WTC11 (cell line): ENCODE measurements around the gene C5orf58.

ENCODE experiments used
- CBFB ChIP-seq: sonication (generic); formaldehyde crosslinking; IDR thresholded peaks from 2 replicates; pipeline ENCODE4 v1.8.1; 2022; ENCODE audit warnings: mild to moderate bottlenecking, low read depth, missing genetic modification reagents
- CREB1 ChIP-seq: sonication (generic); formaldehyde crosslinking; IDR thresholded peaks from 2 replicates; pipeline ENCODE4 v1.8.0; 2023; ENCODE audit warnings: mild to moderate bottlenecking, missing genetic modification reagents
- ESRRA ChIP-seq: sonication (generic); formaldehyde crosslinking; IDR thresholded peaks from 2 replicates; pipeline ENCODE4 v1.8.1; 2022; ENCODE audit warnings: mild to moderate bottlenecking, missing genetic modification reagents, borderline replicate concordance
- KAT7 ChIP-seq: sonication (generic); formaldehyde crosslinking; IDR thresholded peaks from 2 replicates; pipeline ENCODE4 v1.8.1; 2023; ENCODE audit warnings: missing genetic modification reagents, mild to moderate bottlenecking, borderline replicate concordance
- TEAD1 ChIP-seq: sonication (generic); formaldehyde crosslinking; IDR thresholded peaks from 2 replicates; pipeline ENCODE4 v1.8.0; 2022; ENCODE audit warnings: mild to moderate bottlenecking, missing genetic modification reagents
- TF ChIP-seq, protein P1 (sequence below): sonication (generic); formaldehyde crosslinking; IDR thresholded peaks from 2 replicates; pipeline ENCODE4 v1.8.1; 2023; ENCODE audit warnings: mild to moderate bottlenecking, missing genetic modification reagents
- TF ChIP-seq, protein P2 (sequence below): sonication (generic); formaldehyde crosslinking; IDR thresholded peaks from 2 replicates; pipeline ENCODE4 v1.8.0; 2022; ENCODE audit warnings: mild to moderate bottlenecking, missing genetic modification reagents
- TF ChIP-seq, protein P3 (sequence below): fragments of 200-600 bp; IDR thresholded peaks from 2 replicates; pipeline ENCODE4 v1.8.0; 2022; ENCODE audit warnings: antibody characterized with exemption
- TF ChIP-seq, protein P4 (sequence below): sonication (generic); formaldehyde crosslinking; IDR thresholded peaks from 2 replicates; pipeline ENCODE4 v1.8.0; 2022; ENCODE audit warnings: mild to moderate bottlenecking, missing genetic modification reagents
- TF ChIP-seq, protein P5 (sequence below): sonication (generic); formaldehyde crosslinking; IDR thresholded peaks from 2 replicates; pipeline ENCODE4 v1.8.0; 2022; ENCODE audit warnings: mild to moderate bottlenecking, missing genetic modification reagents
- TF ChIP-seq, protein P6 (sequence below): sonication (generic); formaldehyde crosslinking; IDR thresholded peaks from 2 replicates; pipeline ENCODE4 v1.8.0; 2023; ENCODE audit warnings: missing genetic modification reagents, mild to moderate bottlenecking, borderline replicate concordance

DNA sequence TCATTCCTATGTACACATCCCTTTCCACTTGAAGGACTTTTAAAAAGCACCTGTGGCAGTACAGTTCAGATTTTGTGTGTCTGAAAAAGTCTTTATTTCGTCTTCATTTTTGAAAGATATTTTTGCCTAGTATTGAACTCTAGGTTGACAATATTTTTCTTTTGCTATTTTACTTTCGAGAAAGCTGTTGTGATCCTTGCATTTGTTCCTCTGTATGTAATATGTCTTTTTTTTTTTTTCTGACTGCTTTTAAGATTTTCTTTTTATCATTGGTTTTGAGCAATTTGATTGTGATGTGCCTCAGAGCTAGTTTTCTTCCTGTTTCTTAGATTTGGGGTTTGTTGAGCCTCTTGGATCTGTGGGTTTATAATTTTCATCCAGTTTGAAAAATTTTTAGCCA lies 51.4 kb downstream of the C5orf58 start:
- TF ChIP-seq, protein P1, sequence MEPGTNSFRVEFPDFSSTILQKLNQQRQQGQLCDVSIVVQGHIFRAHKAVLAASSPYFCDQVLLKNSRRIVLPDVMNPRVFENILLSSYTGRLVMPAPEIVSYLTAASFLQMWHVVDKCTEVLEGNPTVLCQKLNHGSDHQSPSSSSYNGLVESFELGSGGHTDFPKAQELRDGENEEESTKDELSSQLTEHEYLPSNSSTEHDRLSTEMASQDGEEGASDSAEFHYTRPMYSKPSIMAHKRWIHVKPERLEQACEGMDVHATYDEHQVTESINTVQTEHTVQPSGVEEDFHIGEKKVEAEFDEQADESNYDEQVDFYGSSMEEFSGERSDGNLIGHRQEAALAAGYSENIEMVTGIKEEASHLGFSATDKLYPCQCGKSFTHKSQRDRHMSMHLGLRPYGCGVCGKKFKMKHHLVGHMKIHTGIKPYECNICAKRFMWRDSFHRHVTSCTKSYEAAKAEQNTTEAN (CRISPR knock-in tag), result no peak
- TF ChIP-seq, protein P2, sequence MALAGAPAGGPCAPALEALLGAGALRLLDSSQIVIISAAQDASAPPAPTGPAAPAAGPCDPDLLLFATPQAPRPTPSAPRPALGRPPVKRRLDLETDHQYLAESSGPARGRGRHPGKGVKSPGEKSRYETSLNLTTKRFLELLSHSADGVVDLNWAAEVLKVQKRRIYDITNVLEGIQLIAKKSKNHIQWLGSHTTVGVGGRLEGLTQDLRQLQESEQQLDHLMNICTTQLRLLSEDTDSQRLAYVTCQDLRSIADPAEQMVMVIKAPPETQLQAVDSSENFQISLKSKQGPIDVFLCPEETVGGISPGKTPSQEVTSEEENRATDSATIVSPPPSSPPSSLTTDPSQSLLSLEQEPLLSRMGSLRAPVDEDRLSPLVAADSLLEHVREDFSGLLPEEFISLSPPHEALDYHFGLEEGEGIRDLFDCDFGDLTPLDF (CRISPR knock-in tag), result no peak
- no peak for TF ChIP-seq CREB1
- TF ChIP-seq CBFB (CRISPR knock-in tag), result no peak
- TF ChIP-seq, protein P3, sequence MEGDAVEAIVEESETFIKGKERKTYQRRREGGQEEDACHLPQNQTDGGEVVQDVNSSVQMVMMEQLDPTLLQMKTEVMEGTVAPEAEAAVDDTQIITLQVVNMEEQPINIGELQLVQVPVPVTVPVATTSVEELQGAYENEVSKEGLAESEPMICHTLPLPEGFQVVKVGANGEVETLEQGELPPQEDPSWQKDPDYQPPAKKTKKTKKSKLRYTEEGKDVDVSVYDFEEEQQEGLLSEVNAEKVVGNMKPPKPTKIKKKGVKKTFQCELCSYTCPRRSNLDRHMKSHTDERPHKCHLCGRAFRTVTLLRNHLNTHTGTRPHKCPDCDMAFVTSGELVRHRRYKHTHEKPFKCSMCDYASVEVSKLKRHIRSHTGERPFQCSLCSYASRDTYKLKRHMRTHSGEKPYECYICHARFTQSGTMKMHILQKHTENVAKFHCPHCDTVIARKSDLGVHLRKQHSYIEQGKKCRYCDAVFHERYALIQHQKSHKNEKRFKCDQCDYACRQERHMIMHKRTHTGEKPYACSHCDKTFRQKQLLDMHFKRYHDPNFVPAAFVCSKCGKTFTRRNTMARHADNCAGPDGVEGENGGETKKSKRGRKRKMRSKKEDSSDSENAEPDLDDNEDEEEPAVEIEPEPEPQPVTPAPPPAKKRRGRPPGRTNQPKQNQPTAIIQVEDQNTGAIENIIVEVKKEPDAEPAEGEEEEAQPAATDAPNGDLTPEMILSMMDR, result no peak
- TF ChIP-seq, protein P4, sequence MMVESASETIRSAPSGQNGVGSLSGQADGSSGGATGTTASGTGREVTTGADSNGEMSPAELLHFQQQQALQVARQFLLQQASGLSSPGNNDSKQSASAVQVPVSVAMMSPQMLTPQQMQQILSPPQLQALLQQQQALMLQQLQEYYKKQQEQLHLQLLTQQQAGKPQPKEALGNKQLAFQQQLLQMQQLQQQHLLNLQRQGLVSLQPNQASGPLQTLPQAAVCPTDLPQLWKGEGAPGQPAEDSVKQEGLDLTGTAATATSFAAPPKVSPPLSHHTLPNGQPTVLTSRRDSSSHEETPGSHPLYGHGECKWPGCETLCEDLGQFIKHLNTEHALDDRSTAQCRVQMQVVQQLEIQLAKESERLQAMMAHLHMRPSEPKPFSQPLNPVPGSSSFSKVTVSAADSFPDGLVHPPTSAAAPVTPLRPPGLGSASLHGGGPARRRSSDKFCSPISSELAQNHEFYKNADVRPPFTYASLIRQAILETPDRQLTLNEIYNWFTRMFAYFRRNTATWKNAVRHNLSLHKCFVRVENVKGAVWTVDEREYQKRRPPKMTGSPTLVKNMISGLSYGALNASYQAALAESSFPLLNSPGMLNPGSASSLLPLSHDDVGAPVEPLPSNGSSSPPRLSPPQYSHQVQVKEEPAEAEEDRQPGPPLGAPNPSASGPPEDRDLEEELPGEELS (CRISPR knock-in tag), result no peak
- TF ChIP-seq KAT7 (CRISPR knock-in tag), result no peak
- TF ChIP-seq, protein P5, sequence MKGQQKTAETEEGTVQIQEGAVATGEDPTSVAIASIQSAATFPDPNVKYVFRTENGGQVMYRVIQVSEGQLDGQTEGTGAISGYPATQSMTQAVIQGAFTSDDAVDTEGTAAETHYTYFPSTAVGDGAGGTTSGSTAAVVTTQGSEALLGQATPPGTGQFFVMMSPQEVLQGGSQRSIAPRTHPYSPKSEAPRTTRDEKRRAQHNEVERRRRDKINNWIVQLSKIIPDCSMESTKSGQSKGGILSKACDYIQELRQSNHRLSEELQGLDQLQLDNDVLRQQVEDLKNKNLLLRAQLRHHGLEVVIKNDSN, result no peak
- TF ChIP-seq, protein P6, sequence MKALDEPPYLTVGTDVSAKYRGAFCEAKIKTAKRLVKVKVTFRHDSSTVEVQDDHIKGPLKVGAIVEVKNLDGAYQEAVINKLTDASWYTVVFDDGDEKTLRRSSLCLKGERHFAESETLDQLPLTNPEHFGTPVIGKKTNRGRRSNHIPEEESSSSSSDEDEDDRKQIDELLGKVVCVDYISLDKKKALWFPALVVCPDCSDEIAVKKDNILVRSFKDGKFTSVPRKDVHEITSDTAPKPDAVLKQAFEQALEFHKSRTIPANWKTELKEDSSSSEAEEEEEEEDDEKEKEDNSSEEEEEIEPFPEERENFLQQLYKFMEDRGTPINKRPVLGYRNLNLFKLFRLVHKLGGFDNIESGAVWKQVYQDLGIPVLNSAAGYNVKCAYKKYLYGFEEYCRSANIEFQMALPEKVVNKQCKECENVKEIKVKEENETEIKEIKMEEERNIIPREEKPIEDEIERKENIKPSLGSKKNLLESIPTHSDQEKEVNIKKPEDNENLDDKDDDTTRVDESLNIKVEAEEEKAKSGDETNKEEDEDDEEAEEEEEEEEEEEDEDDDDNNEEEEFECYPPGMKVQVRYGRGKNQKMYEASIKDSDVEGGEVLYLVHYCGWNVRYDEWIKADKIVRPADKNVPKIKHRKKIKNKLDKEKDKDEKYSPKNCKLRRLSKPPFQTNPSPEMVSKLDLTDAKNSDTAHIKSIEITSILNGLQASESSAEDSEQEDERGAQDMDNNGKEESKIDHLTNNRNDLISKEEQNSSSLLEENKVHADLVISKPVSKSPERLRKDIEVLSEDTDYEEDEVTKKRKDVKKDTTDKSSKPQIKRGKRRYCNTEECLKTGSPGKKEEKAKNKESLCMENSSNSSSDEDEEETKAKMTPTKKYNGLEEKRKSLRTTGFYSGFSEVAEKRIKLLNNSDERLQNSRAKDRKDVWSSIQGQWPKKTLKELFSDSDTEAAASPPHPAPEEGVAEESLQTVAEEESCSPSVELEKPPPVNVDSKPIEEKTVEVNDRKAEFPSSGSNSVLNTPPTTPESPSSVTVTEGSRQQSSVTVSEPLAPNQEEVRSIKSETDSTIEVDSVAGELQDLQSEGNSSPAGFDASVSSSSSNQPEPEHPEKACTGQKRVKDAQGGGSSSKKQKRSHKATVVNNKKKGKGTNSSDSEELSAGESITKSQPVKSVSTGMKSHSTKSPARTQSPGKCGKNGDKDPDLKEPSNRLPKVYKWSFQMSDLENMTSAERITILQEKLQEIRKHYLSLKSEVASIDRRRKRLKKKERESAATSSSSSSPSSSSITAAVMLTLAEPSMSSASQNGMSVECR (CRISPR knock-in tag), result no peak
- no peak for TF ChIP-seq TEAD1 (CRISPR knock-in tag)
- TF ChIP-seq ESRRA (CRISPR knock-in tag), result no peak
